8988T (cell line): Measurements from ENCODE around the gene MED17.
"Not testable (repeated sequence)": the region's sequence is repeated elsewhere in the genome, so short reads cannot be mapped to it uniquely, and the experiment has no call there.

Experiments
- DNase-seq: peaks from one replicate; pipeline ENCODE4 v3.0.0; 2011

MED17 gene

DNA sequence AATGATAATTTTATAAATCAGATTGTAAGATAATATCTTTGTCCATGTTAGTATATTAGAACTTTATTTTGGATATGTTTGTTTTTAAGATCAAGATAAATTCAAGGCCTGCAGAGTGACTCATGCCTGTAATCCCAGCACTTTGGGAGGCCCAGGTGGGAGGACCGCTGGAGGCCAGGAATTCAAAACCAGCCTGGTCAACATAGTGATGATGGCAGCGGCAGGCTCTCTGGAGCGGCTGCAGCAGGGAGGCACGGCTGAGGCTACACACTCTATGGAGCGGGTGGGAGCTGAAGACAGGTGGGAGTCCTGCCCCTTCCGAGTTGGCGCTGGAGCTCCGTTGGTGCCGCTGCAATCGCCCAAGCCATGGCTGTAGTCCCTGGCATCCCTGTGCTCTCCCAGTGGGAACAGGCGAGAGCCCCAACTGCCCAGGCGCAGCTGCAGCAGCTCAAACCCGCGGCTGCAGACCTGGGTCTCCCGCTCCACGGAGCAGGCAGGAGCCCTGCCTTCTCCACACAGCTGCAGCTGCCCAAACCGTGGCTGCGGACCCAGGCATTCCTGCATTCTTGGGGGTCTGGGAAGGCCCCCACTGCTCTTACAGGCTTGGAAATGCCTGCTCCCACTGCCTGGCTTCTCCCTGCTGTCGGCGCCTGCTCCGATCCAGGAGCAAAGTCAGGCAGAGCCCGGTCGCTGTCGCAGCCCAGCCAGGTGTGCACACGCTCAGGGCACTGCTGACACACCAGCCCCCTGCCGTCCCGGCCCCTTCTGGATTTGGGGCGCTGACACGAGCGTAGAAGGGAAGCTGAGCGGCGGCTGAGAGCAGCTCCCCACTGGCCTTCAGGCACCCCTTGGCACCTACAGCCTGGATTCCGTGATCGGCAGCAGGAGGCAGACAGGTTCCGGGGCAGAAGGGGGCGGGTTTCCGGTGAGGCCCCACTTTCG is 25.9 kb upstream of the MED17 start:
- no peak for DNase-seq

DNA sequence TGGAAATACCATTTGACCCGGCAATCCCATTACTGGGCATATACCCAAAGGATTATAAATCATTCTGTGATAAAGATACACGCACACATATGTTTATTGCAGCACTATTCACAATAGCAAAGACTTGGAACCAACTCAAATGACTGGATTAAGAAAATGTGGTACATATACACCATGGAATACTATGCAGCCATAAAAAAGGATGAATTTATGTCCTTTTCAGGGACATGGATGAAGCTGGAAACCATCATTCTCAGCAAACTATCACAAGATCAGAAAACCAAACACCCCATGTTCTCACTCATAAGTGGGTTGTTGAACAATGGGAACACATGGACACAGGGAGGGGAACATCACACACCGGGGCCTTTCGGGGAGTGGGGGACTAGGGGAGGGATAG is 25.0 kb upstream of the MED17 start:
- DNase-seq = not testable (repeated sequence)

DNA sequence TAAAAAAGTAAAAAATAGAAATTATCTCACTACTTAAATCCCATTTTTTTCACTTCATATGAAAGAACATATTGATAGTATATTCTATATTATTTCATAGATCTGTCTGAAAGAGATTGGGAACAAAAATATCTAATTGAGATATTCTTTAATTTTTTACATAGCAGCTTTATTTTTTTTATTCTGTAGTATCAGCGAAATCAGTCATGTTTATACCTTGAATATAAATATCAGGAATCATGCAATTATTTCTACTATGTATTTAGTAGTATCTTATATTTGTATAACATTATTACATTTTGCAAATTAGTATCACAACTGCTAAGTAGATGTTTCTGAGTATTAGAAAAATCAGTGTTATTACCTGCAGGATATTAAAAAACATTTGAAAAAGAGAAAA is 22.2 kb upstream of the MED17 start:
- no peak for DNase-seq

DNA sequence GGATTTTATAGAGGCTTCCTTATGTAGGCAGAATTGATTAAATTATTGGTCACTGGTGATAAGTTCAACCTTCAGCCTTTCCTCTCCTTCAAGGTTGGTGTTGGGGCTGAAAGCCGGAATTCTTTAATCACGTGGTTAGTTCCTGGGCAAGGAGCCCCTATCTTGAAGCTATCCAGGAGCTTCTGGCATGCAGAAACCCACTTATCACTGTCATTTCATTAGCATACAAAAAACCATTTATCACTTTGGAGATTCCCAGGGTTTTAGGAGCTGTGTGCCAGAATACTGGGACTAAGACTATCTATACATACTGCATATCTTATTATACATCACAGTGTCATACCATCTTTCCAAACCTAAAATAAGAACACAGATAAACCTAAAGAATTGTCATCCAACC is 18.5 kb upstream of the MED17 start:
- DNase-seq = no peak

DNA sequence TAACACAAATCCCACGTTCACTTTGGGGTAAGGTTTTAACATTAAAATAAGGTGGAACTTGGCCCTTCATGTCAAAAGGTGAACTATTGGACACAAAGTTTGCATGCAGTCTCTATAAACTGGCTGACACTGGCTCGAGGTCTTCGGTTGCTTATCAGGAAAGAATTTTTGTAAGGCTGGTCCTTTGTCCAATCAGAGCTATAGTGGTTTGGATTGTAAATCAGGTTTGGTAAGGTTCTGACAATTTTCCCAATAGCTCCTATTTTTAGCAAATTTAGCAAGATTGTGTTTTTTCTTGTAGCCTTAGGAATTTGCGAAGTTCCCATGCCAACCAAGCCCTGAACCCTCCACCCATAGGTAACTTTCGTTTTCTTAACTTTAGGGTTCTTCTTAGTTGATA is 17.6 kb upstream of the MED17 start:
- DNase-seq = no peak

DNA sequence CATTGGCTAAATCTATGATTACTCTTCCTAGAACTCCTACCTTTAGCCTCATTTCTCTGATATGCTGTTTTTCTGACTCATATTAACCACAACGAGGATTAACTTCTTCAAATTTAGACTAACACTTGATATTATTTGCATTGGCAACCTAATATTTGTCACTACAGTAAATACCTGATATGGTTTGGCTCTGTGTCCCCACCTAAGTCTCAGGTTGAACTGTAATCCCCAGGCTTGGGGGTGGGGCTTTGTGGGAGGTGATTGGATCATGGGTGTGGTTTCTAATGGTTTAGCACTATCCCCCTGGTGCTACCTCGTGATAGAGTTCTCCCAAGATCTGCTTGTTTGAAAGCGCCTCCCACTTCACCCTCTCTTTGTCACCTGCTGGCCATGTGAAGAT is 17.1 kb upstream of the MED17 start:
- DNase-seq = no peak

DNA sequence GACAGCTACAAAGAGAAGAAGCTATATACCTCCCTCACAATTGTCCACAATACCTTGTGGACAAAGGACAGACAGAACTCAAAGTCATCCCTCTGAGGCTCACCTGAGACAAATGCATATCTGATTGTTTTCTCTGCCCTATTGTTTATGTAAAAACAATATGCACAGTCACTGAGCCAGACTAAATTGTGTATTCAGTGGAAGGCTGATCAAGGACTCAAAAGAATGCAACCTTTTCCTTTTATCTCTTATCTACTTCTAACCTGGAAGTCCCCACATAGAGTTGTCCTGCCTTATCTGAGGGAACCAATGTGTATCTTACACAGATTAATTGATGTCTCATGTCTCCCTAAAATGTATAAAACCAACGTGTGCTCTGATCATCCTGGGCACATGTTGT is 13.9 kb upstream of the MED17 start:
- DNase-seq = no peak

DNA sequence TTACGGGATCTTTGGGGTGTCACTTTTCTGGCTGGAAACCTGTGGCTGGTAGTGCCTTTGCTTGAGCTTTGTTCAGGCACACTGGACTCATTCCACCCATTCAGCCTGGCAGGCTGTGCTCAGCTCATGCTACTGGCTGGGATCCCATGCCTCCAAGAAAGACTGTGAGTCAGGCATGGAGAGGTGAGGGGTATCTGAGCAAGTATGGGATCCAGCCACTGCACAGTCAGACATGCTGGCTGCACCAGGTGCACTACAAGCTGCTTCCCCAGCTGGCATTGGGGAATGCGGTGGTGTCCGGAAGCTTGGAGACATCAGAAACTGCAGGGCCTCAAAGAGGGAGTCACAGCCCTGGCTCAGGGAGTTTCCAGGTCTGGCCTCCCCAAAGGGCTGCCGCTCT is 12.0 kb upstream of the MED17 start:
- no peak for DNase-seq

DNA sequence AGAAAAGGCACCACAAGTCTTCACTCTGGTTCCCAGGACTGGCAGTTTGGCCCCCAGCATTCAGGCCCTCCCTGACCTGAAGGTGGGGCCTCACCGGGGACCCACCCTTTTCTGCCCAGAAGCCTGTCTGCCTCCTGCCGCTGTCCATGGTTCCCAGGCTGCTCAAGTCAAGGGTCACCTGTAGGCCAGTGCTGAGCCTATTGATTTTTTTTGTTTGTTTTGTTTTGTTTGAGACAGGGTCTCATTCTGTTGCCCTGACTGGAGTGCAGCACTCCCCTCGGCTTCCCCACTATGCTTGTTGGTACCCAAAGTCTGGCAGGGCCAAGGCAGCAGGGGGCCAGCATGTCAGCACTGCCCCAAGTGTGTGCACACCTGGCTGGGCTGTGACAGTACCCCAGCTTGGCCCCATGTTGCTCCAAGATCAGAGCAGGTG is 11.0 kb upstream of the MED17 start:
- DNase-seq = no peak

DNA sequence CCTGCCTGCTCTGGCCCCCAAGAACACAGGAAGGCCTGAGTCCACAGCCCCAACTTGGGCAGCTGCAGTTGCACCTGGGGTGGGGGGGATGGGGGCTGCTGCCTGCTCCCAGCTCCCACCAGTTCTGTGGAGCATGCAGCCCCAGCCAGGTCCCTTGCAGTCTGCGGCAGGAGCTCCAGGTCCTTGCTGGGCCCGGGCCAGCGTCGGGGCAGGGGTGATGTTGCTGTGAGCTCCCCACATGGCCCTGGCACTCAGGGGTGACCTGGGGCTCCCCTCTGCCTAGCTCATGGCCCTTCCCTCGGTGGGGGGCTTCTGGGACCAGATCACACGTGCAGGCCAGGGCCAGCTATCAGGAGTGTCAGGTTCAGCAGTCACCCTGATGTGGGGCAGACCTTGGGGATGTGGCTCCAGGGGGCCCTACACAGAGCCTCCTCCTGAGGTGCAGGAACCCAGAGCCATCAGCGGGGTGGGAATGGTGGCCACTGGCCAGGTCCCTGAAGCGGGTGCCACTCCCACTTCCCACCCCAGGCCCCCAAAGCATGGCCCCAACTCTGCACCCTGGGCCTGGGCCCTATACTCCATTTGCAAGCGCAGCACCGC is 10.4 kb upstream of the MED17 start:
- DNase-seq = no peak

DNA sequence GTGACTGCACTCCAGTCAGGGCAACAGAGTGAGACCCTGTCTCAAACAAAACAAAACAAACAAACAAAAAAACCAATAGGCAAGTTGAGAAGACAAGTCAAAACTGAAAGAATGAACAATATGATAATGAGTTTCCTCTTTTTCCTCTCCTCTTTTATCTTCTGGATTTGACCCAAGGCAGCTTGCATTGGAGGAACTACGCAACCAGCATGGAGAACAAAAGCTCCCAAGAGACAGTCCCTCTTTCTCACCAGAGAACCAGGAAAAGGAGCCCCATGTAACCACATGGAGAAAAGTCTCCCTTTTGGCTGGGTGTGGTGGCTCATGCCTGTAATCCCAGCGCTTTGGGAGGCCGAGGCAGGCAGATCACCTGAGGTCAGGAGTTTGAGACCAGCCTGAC is 9.5 kb upstream of the MED17 start:
- not testable (repeated sequence) for DNase-seq

DNA sequence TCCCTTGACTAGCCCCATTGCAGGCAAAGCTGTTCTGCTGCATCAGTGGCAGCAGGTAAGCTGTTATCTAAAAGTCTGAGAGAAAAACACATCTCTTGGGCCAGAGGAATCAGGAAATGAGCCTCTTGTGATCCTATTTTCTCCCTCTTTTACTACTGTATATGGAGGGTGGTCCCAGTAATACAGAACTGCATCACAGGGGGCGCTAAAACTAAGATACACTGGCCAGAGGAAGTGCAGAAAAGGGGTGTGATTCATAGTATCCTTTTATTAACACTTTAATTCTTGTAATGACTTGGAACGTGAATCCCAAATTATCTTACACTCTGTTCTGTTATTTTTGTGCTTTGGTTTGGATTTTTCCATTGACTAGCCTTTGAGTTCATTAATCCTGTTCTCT is 8.8 kb upstream of the MED17 start:
- DNase-seq = no peak

DNA sequence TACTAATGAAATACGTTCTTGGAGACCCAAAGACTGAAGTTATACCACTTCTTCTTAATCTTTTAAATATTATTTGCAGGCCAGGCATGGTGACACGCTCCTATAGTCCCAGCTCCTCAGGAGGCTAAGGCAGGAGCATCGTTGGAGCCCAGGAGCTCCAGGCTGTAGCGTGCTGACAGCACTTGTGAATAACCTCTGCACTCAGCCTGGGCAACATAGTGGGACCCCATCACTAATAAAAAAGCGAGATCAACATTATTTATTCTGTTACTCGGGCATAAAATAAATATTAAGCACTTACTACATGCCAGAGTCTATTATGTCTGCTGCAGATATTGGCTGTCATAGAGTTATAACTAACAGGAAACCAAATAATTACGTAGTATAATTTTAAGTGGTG is 720 bp upstream of the MED17 start:
- no peak for DNase-seq

DNA sequence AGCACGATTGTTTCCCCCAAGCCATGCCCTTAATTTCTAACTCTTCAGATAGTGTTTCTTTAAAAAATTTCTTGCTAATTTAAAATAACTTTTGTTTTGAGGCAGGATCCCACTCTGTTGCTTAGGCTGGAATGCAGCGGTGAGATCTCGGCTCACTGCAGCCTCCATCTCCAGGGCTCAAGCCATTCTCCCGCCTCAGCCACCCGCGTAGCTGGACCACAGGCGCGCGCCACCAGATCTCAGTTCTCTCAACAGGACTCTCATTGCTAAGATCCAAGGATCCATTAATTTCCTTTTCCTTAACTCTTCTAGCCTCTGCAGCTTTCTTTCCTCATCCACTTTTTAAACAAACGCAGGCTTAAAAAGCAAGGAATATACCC is 327 bp upstream of the MED17 start:
- DNase-seq = no peak

DNA sequence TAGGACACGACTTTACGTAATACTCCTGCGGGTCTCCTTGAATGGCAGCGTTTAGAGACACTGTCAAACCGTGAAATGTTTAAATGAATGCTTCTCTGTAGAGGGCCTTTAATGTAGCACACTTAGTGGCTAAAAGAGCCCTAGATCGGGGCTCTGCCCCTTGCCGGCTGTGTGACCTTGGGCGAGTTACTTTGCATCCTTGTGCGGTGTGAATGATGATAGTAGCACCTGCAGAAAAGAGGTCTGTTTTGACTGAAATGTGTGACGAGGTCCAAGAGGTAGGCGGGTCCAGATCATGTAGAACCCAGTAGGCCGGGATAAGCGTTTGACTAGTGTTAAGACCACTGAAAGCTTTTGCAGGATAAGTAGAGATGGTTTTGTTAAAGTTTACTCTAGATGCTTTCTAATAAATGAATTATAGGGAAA is 866 bp downstream of the MED17 start:
- DNase-seq = no peak

DNA sequence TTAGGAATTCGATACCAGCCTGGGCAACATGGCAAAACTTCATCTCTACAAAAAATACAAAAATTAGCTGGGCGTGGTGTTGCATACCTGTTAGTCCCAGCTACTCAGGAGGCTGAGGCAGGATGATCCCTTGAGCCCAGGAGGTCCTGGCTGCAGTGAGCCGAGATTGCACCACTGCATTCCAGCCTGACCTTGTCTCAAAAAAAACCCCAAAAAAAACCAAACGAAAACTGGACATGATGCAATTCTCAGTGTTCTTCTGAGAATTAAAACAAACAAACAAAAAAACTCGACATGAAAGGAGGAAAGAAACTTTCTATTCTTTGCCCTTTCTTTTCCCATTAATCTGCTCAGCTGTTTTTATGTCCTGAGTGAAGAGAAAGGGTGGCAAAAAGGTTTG is 7.4 kb downstream of the MED17 start:
- DNase-seq = no peak

DNA sequence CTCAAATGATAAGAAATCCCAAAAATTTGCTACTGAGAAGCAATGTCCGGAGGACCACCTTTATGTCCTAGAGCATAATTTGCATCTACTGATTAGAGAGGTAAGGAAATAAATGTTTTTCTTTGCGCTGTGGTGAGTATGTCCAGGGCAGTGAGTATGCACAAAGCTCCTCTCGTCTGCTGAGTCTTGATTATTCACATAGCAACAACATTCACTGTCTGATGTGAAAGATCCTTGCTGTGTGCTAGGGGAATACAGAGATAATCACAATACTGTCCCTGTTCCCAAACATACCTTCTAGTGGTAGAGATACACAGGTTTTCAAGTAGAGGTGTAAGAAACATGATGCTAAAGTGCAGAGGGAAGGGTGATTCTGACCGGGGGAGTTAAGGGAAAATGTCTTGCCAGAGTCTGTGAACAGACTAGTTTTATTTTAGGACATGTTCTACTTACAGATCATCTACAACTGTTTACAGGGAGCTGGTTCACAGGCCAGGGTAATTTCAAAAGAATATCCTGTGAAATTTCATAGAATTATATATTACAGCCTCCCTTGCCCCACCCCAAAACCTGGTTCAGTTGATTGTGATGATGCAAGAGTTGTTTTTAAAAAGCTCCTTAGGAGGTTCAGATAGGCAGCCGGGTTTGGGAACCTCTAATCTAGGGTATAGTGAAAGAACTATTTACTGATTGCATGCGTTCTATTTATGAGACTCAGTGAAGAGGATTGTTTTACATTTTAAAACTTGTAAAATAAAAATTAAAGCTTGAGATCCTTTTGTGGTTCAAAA is 12.6 kb downstream of the MED17 start:
- no peak for DNase-seq

DNA sequence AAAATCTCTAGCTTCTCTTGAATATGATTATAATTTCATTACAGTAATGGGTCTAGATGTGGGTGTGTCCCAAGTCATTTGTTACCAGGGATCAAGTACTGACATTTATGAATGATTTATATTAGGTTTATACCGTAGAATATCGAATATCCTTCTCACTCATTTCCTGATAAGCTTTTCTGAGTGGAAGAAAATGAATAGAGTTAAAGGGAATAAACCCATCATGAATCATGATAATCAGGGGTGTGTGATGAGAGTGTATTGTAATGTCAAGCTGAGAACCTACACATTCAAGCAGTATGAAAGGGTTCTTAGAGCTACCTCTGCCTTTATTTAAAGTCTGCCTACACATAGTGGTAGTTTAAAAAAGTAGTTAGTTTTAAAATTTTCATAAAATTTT is 17.3 kb downstream of the MED17 start:
- no peak for DNase-seq

DNA sequence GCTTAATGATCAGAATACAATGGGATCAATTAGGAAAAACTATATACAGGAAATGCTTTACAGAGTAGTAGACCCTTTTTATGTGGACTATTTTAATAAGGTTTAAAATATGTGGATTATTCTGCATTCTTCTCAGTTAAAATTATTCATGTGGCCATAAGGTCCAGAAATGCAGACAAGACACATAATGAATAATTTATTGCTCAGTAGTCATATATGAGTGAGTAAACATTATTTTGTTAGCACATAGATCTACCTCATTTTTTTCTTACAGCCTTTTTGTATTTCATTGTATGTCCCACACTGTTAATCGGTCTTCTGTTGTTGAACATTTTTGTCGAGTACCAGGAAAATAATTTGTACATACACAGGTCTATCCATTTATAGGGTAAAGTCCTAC is 20.8 kb downstream of the MED17 start:
- no peak for DNase-seq

DNA sequence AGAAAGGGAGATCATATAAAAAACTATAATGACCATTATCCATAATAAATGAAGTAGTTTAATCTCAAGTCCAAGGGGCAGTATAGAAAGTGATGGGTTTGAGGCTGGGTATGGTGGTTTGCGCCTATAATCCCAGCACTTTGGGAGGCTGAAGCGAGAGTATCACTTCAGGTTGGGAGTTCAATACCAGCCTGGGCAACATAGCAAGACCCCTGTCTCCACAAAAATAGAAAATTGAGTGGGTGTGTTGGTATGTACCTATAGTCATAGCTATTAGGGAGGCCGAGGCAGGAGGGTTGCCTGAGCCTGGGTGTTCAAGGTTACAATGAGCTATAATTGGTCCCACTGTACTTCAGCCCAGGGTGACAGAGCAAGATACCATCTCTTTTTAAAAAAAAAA is 23.9 kb downstream of the MED17 start:
- DNase-seq = no peak

DNA sequence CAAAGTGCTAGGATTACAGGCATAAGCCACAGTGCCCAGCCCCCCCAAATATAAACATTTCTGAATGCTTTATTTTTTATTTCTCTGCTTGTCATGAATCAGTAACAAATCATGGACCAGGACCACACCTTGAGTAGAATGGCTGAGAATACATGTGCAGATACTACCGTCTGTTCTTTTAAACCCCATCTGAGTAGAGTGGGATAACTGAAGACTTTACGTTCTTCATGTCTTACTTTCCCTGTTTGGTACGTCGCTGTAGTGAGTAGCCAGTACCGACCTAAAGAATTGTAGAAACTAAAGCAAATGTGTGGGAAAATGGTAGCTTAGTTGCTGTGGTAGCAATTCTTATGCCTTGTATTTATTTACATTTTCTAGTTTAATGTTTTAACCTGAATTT is 29.9 kb downstream of the MED17 start:
- no peak for DNase-seq

DNA sequence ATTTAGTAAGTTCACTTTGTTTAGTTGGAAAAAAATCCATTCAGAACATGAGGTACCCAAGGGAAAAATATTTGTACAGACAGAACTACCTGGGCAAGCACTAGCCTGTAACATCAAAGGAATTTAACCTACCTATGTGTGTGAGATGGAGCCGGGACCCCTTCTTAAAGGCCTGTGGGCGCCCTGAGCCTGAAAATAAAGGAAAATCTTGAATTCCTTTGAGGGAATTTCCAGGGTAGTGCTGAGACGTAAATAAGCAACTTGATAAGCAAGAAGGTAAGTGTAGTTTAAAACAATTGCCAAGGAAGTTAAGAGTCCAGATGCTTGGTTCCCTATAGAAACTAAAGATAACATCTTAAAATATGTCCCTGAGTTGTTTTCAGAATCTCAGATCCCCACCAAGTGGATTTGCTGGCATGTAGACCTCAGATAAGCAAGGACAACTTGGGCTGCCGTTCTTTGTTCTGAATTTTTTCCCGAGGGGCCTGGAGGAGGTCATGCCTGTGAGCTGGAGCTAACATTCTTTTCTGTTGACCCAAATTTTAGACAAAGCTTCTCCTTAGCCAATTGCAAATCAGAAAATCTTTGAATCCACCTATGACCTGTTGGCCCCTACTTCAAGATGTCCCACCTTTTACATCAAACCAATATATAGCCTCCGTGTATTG is 31.0 kb downstream of the MED17 start:
- no peak for DNase-seq
